ENCODE results near the gene AGPAT1.

The AGPAT1 gene

GRCh38 chr6:32127409-32127716 is 48.5 kb downstream of the AGPAT1 start:
- in situ Hi-C loops (cut with HindIII; ENCODE audit: low pct_ligation_motif_present, low sequenced_read_pairs), result loop anchor here (10.0 kb wide), 1 partner anchor 57 kb away; the partner anchor contains the start of gene AGER
- Histone ChIP-seq H3K4me3 (ENCODE audit: low read depth, low read length) (peak overlapping the region; percentile 100), H3K36me3 (replicated peaks) (peaks cover 3% of the 10 kb centered on the region), H3K27ac (peak overlapping the region; percentile 90), H3K27me3 (replicated peaks) (no peaks in the 10 kb centered on the region)
- TF ChIP-seq CTCF (IDR thresholded peaks at IDR 0.05; ENCODE audit: low read depth, low read length, missing control alignments), result no peak
- DNase-seq, result no peak

GRCh38 chr6:32126880-32127279 is 49.0 kb downstream of the AGPAT1 start:
- no peak for DNase-seq
- in situ Hi-C loops (cut with HindIII; ENCODE audit: low pct_ligation_motif_present, low sequenced_read_pairs), result loop anchor here (10.0 kb wide), 1 partner anchor 58 kb away; the partner anchor contains the start of gene AGER
- TF ChIP-seq CTCF (IDR thresholded peaks at IDR 0.05; ENCODE audit: low read depth, low read length, missing control alignments), result no peak
- Histone ChIP-seq H3K36me3 (replicated peaks) (peaks cover 4% of the 10 kb centered on the region), H3K27ac (no peak overlapping the region), H3K27me3 (replicated peaks) (no peaks in the 10 kb centered on the region), H3K4me3 (ENCODE audit: low read depth, low read length) (peak overlapping the region; percentile 100)

- TF ChIP-seq CTCF (IDR thresholded peaks at IDR 0.05; ENCODE audit: low read depth, low read length, missing control alignments), result no peak
- Histone ChIP-seq H3K27me3 (replicated peaks) (no peaks in the 10 kb centered on the region), H3K36me3 (replicated peaks) (peaks cover 22% of the 10 kb centered on the region), H3K4me3 (ENCODE audit: low read depth, low read length) (no peak overlapping the region), H3K27ac (no peak overlapping the region)
- in situ Hi-C loops (cut with HindIII; ENCODE audit: low pct_ligation_motif_present, low sequenced_read_pairs), result loop anchor here (10.0 kb wide), 1 partner anchor 61 kb away; the partner anchor contains the start of gene AGER
- no peak for DNase-seq
These were observed 52.2 kb downstream of the AGPAT1 start for GRCh38 chr6:32123681-32124080.

- H3K36me3 ChIP-seq (replicated peaks), result peaks cover 43% of the 10 kb centered on the region
- in situ Hi-C loops (cut with HindIII; ENCODE audit: low pct_ligation_motif_present, low sequenced_read_pairs), result loop anchor here (10.0 kb wide), 1 partner anchor 64 kb away; the partner anchor contains the start of gene AGER
- no peaks in the 10 kb centered on the region for H3K27me3 ChIP-seq (replicated peaks)
- H3K4me3 ChIP-seq (ENCODE audit: low read depth, low read length), result no peak overlapping the region
- H3K27ac ChIP-seq, result no peak overlapping the region
- no peak for TF ChIP-seq CTCF (IDR thresholded peaks at IDR 0.05; ENCODE audit: low read depth, low read length, missing control alignments)
- no peak for DNase-seq
These were observed 55.3 kb downstream of the AGPAT1 start for GRCh38 chr6:32120573-32121059.

- in situ Hi-C loops (cut with HindIII; ENCODE audit: low pct_ligation_motif_present, low sequenced_read_pairs), result no loop called here
- H3K36me3 ChIP-seq (replicated peaks), result peaks cover 43% of the 10 kb centered on the region
These were observed 56.9 kb downstream of the AGPAT1 start for GRCh38 chr6:32118782-32119628.

More at GRCh38 chr6:32118782-32119628, 56.9 kb downstream of the AGPAT1 start:
- no peaks in the 10 kb centered on the region for H3K27me3 ChIP-seq (replicated peaks)
- peak; percentile 95 for TF ChIP-seq CTCF (IDR thresholded peaks at IDR 0.05; ENCODE audit: low read depth, low read length, missing control alignments)
- no peak overlapping the region for H3K27ac ChIP-seq
- peak; percentile 85 for DNase-seq
- no peak overlapping the region for H3K4me3 ChIP-seq (ENCODE audit: low read depth, low read length)

All from brain microvascular endothelial cell (primary cell).